HuH-7.5 (cell line): ENCODE results near the gene MUC20.
"Not testable (repeated sequence)": the region's sequence is repeated elsewhere in the genome, so short reads cannot be mapped to it uniquely, and the experiment has no call there.

Experiments used
- DNase-seq: peaks from one replicate; pipeline ENCODE4 v3.0.0; 2011; ENCODE audit warnings: low spot score

The MUC20 gene

GRCh38 chr3:195731356-195731905 lies 10.7 kb downstream of the MUC20 start:
- no peak for DNase-seq

- no peak for DNase-seq
Observed at GRCh38 chr3:195732940-195733339, 12.2 kb downstream of the MUC20 start.

DNA sequence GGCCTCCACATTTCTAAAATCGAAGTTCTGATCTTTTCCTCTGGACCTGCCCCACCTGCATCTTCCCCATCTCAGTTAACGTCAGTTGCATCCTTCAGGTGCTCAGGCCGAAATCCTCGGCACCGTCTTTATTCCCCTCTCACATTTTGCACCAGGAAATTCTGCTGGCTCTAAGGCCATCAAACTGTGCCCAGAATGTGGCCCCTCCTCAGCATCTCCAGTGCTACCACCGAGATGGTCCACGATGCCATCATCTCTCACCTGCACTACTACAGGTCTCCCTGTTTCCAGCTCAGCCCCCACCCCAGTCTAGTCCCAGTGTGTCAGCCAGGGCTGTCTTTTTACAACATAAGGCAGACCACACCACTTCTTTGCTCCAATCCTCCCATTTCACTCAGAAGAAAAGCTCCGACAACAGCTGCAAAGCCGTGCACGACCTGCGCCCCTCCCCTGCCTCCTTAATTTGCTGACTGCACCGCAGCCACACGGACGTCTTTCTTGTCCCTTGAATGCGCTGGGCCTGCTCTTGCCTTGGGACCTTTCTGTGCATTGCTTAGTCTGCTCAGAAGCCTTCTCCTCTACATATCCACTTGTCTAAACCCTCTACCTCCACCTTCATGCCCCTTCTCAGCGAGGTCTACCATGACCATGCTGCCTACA lies 14.4 kb downstream of the MUC20 start:
- no peak for DNase-seq

DNA sequence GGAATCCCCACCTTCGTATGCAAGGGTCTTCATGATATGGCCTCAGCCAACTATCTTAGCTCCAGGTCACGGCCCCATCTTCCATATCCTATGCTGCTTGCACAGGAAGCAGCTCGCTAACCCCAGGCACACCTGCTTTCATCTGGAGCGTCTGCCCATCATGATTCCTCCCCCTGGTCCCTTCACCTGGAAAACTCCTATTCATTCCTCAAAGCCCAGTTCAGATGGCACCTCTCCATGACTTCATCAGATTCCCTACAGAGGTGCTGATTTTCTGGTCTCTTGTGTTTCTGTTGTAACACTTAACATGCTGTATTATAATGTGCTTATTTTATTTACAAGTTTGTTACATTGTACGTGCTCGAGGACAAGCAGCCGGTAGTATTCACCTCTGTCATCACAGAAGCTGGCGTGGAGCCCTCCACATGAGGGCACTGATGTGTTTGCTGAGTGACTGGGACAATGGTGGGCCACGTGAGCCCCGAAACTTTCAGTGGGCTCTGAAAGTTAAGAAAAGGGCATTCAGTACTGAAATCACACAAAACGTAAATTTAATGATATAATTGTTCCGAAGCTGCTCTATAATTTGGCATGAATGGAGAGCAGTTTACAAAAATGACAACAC lies 16.2 kb downstream of the MUC20 start:
- no peak for DNase-seq

- not testable (repeated sequence) for DNase-seq
Observed at GRCh38 chr3:195737782-195738181, 17.0 kb downstream of the MUC20 start.

DNA sequence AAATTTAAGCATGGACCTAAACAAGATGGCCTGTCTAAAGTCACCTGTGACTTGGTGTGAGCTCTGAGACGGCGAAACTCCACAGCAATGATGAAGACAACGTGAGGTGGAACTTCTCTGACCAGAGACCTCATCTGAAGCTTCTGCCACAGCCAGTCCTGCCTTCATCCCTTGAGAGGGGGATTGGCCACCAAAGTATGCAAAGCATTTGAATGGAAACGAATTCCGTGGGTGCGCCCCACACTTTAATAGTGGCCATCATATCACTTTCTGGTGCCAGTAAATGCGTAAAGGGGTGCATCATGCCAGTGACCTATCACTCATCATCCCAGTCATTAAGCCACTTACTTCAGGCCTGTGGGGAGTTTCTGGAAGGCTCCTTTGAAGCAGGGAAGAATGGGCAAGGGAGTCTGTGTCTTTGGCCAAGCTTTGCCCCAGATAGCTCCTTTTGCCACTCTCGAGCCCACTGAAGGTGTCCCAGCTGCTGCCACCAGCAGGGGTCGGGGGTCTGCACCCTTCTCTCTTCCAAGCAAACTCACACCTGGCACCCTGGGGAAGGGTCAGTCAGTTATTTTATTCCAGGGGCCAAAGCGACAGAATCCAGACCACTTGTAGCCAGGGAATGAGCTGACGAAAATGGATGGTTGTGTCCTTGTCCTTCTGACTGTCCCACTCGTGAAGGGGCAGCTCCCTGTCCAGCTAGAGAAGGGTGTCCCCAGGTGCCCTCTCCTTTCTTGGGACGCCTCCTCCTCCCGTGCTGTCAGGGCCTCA lies 17.7 kb downstream of the MUC20 start:
- no peak for DNase-seq

DNA sequence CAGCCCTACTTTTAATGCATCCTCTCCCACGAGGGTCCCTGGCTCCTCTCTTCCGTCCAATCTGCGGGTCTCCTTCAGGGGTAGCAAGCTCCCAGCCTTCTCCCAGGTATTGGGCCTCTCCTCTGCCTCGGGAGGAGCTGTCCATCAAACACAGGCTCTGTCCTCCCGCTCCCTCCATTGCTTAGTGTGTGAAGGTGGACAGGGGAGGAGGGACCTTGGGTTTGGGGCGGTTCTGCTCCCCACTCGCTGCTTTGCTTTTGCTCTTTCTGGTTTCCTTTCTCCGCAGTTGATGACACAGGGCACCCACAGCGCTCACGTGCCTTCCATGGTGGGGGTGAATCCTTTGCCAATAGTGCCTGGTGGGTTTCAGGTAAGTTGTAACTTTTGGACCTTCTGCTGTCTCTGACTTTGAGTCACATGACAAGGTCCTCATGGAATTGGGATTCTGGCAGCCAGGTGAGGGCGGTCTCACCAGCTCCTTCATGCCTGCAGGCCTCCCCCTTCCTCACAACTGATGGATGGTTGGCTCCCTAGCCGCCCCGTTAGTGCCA lies 18.9 kb downstream of the MUC20 start:
- DNase-seq: no peak

GRCh38 chr3:195744437-195744836 lies 23.7 kb downstream of the MUC20 start:
- DNase-seq: no peak

GRCh38 chr3:195746346-195746745 lies 25.6 kb downstream of the MUC20 start:
- no peak for DNase-seq

GRCh38 chr3:195746751-195747150 lies 26.0 kb downstream of the MUC20 start:
- DNase-seq: no peak

GRCh38 chr3:195748661-195749060 lies 27.9 kb downstream of the MUC20 start:
- DNase-seq: no peak

DNA sequence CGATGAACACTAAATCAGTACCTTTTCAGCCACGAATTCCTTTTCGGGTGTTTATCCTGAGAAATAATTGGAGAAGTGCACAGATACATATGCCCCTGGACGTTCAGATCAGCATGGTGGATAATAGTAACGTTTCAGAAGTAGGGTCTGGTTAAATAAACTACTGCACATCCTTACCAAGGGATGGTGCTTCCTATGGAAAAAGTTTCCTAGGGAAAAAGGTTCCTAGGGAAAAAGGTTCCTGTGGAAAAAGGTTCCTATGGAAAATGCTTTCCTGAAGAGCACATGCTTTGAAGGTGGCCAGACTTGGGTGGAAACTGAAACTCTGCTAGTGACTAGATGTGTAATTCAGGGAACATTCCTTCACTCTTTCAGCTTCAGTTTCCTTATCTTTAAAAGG lies 28.3 kb downstream of the MUC20 start:
- DNase-seq: not testable (repeated sequence)

- no peak for DNase-seq
Observed at GRCh38 chr3:195750797-195751520, 30.2 kb downstream of the MUC20 start.

DNA sequence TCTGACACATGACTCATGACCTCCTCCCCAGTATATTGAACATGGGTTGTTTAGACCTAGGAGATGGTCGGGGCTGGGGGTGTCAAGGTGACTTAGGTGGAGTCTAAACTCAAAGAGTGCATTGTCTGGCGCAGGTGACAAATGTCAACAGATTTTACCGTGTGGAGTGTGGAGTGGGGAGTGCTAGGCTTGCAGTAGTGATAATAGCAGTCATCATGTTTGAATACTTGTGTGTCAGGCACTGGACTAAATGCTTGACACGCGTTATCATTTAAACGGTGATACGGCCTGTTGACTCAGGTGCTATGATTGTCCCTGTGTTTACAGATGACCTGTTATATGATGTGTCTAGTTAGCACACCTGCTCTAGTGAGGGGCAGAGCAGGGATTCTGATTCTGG lies 30.8 kb downstream of the MUC20 start:
- no peak for DNase-seq

GRCh38 chr3:195752066-195752465 lies 31.3 kb downstream of the MUC20 start:
- DNase-seq: no peak

- DNase-seq: no peak
Observed at GRCh38 chr3:195752546-195753331, 32.0 kb downstream of the MUC20 start.

- DNase-seq: no peak
Observed at GRCh38 chr3:195753581-195753980, 32.8 kb downstream of the MUC20 start.

DNA sequence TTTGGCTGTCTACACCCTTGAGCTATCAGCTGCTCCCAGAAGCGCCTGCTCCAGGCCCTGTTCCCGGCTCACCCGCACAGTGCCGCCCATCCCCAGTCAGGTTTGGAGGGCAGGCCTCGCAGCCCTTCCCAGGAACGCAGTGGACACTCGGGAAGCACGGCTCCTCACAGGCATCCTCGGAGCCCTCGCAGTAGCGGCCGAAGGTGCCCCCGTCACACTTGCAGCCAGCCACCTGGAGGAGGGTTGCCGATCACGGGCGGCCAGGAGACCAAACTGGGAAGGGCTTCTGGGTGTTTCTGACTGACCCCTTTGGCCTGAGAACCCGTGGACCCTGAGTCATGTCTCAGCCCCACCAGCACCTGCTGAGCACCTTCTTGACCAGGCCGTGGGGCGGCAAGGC lies 33.4 kb downstream of the MUC20 start:
- DNase-seq: no peak

DNA sequence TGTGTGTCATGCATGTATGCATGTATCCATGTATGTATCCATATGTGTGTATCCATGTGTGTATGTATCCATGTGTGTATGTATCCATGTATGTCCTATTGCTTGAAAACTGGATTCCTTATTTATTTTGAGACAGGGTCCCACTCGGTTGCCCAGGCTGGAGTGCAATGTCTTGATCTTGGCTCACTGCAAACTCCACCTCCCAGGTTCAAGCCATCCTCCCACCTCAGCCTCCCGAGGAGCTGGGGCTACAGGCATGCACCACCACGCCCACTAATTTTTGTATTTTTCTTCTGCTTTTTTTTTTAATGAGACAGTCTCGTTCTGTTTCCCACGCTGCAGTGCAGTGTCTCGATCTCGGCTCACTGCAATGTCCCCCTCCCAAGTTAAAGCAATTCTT lies 34.1 kb downstream of the MUC20 start:
- DNase-seq: no peak

GRCh38 chr3:195755391-195755790 lies 34.6 kb downstream of the MUC20 start:
- DNase-seq: no peak
